K562 (cell line): ENCODE results near the gene FES. TPM values are rescaled to one million over a fixed set of nuclear protein-coding genes. Genes with fewer than 3 reads are reported as not detected.

ENCODE experiments used
- ARID4B ChIP-seq: sonication (generic); formaldehyde crosslinking; IDR thresholded peaks from 2 replicates; pipeline ENCODE4 v1.8.0; 2022; ENCODE audit warnings: mild to moderate bottlenecking, missing genetic modification reagents
- BCL6 ChIP-seq: fragments of 250-450 bp; sonication (Bioruptor Pico); IDR thresholded peaks from 2 replicates; pipeline ENCODE4 v1.4.0; 2020
- CBFA2T2 ChIP-seq: fragments of 450-650 bp; conservative IDR thresholded peaks from 2 replicates; pipeline ENCODE4 v1.6.1; 2017; ENCODE audit warnings: mild to moderate bottlenecking
- ETV6 ChIP-seq, 3 experiments: fragments of 150-350 bp in 1 of 3; sonication (generic) in 1 of 3; formaldehyde crosslinking in 1 of 3; IDR thresholded peaks; 2 replicates each; pipeline versions ENCODE4 v1.6.1 to v1.8.0; 2014 to 2022; ENCODE audit warnings: borderline replicate concordance in 2 of 3, low read depth in 2 of 3, antibody characterized with exemption in 1 of 3, low read length in 1 of 3, mild to moderate bottlenecking in 1 of 3, missing genetic modification reagents in 1 of 3
- FOS ChIP-seq: IDR thresholded peaks from 3 replicates; pipeline ENCODE4 v1.6.1; 2011; ENCODE audit not compliant: insufficient read length; ENCODE audit errors: extremely low read depth
- HEY1 ChIP-seq: fragments of 250-450 bp; sonication (Bioruptor Pico); IDR thresholded peaks from 2 replicates; pipeline ENCODE4 v1.5.0; 2020; ENCODE audit warnings: mild to moderate bottlenecking, moderate library complexity, borderline replicate concordance
- HNRNPH1 ChIP-seq: fragments of 200-400 bp; formaldehyde crosslinking; optimal IDR thresholded peaks from 2 replicates; pipeline ENCODE3; 2017; ENCODE audit warnings: low read depth, mild to moderate bottlenecking, low read length, moderate library complexity
- HOXB6 ChIP-seq: fragments of 250-450 bp; sonication (Bioruptor Pico); IDR thresholded peaks from 2 replicates; pipeline ENCODE4 v1.5.1; 2022; ENCODE audit warnings: mild to moderate bottlenecking, borderline replicate concordance
- JUND ChIP-seq, 2 experiments: IDR thresholded peaks; 2 replicates in 1 of 2; 3 replicates in 1 of 2; pipeline ENCODE4 v1.6.1; 2011; ENCODE audit warnings: borderline replicate concordance in 2 of 2, low read depth in 2 of 2, low read length in 2 of 2, improper control_type of control experiment in 1 of 2, missing biosample characterization in 1 of 2, missing genetic modification characterization in 1 of 2, missing genetic modification reagents in 1 of 2
- MYC ChIP-seq, 2 experiments: fragments of 250-450 bp in 1 of 2; sonication (Bioruptor Pico) in 1 of 2; IDR thresholded peaks; 2 replicates each; pipeline versions ENCODE4 v1.5.1 to v1.6.1; 2012 to 2021; ENCODE audit warnings: low read depth in 2 of 2, borderline replicate concordance in 1 of 2, improper control_type of control experiment in 1 of 2, low read length in 1 of 2, mild to moderate bottlenecking in 1 of 2, moderate library complexity in 1 of 2
- NCOA6 ChIP-seq: fragments of 450-650 bp; IDR thresholded peaks from 2 replicates; pipeline ENCODE4 v1.6.1; 2017; ENCODE audit warnings: mild to moderate bottlenecking
- NR2C1 ChIP-seq, 2 experiments: fragments of 450-650 bp; IDR thresholded peaks; 2 replicates each; pipeline ENCODE4 v1.6.1; 2017; ENCODE audit warnings: mild to moderate bottlenecking in 2 of 2, antibody characterized with exemption in 1 of 2, inconsistent platforms in 1 of 2, missing compliant biosample characterization in 1 of 2, missing genetic modification characterization in 1 of 2
- POLR2G ChIP-seq: fragments of 200-400 bp; formaldehyde crosslinking; IDR thresholded peaks from 2 replicates; pipeline ENCODE4 v1.6.1; 2017; ENCODE audit warnings: low read depth, mild to moderate bottlenecking, antibody characterized with exemption, low read length, moderate library complexity
- RERE ChIP-seq: sonication (generic); formaldehyde crosslinking; IDR thresholded peaks from 2 replicates; pipeline ENCODE4 v1.8.0; 2023; ENCODE audit warnings: missing genetic modification reagents, mild to moderate bottlenecking, borderline replicate concordance
- RFX5 ChIP-seq: IDR thresholded peaks from 2 replicates; pipeline ENCODE4 v1.6.1; 2011; ENCODE audit warnings: low read depth, mild to moderate bottlenecking, improper control_type of control experiment, low read length
- ZFPM2 ChIP-seq: fragments of 250-450 bp; sonication (Bioruptor Pico); IDR thresholded peaks from 2 replicates; pipeline ENCODE4 v1.5.1; 2022; ENCODE audit warnings: mild to moderate bottlenecking
- ZNF23 ChIP-seq: fragments of 250-450 bp; sonication (Bioruptor Pico); IDR thresholded peaks from 2 replicates; pipeline ENCODE4 v1.4.0; 2020; ENCODE audit warnings: mild to moderate bottlenecking
- polyA plus RNA-seq, 8 experiments: library from polyadenylated mRNA; depleted of rRNA in 4 of 8; stranded (reverse) in 5 of 8; unstranded in 3 of 8; fragments of >200 nt; fragmentation: Nextera tagmentation in 2 of 8; fragmentation: Illumina TruSeq in 1 of 8; extraction: Ambion mirVana in 2 of 8; extraction: Trizol in 1 of 8; gene quantifications; 2 replicates each; pipeline versions ENCODE4 v1.2.1 to v1.2.3, GENCODE V29; 2011 to 2014; ENCODE audit warnings: inconsistent platforms in 1 of 8, missing spikeins in 1 of 8
- total RNA-seq, 7 experiments: library from RNA; depleted of rRNA in 6 of 7; stranded (reverse); fragments of >200 nt in 6 of 7; fragmentation: Illumina TruSeq in 2 of 7; extraction: Trizol in 2 of 7; gene quantifications; 2 replicates each; pipeline versions ENCODE4 v1.2.1 to v1.2.3, GENCODE V29; 2011 to 2021; ENCODE audit warnings: low replicate concordance in 1 of 7

Gene FES
- total and polyA plus RNA-seq, 9 of the 15 experiments (the other 6 are each of a cell fraction or from before 2014, with no cell fraction given), result 0.38 to 2.6 (median 0.82) TPM

- TF ChIP-seq JUND (IDR thresholded peaks at IDR 0.05; ENCODE audit: borderline replicate concordance, low read depth, low read length), result peak; percentile 87
- peak; percentile 88; the same call in 1 of the 3 replicates for TF ChIP-seq JUND (tag; IDR thresholded peaks at IDR 0.05; ENCODE audit: borderline replicate concordance, low read depth, low read length)
- no peak for TF ChIP-seq CBFA2T2
- no peak for TF ChIP-seq HOXB6 (CRISPR knock-in tag)
- TF ChIP-seq ETV6 (IDR thresholded peaks at IDR 0.05; ENCODE audit: borderline replicate concordance in 1 of 2, low read depth in 2 of 2, low read length in 1 of 2), result no peak
- TF ChIP-seq ETV6 (CRISPR knock-in tag; IDR thresholded peaks at IDR 0.05; ENCODE audit: borderline replicate concordance), result no peak
- peak; percentile 77 for TF ChIP-seq NR2C1 (IDR thresholded peaks at IDR 0.05)
- TF ChIP-seq NR2C1 (tag; IDR thresholded peaks at IDR 0.05), result peak; percentile 71
- TF ChIP-seq RERE (CRISPR knock-in tag), result no peak
- TF ChIP-seq ZFPM2 (CRISPR knock-in tag), result no peak
- no peak for TF ChIP-seq ZNF23 (CRISPR knock-in tag)
- no peak for TF ChIP-seq NCOA6
- TF ChIP-seq HEY1 (CRISPR knock-in tag), result no peak
- no peak for TF ChIP-seq HNRNPH1
- TF ChIP-seq ARID4B (CRISPR knock-in tag), result peak; percentile 81
- no peak for TF ChIP-seq BCL6 (CRISPR knock-in tag)
- TF ChIP-seq MYC (IDR thresholded peaks at IDR 0.05; ENCODE audit: low read depth, low read length), result peak; percentile 53
- TF ChIP-seq MYC (CRISPR knock-in tag; IDR thresholded peaks at IDR 0.05; ENCODE audit: borderline replicate concordance, low read depth), result no peak
- TF ChIP-seq POLR2G, result peak; percentile 76
- TF ChIP-seq RFX5, result no peak
- no peak for TF ChIP-seq FOS
Observed at GRCh38 chr15:90915808-90916440, 31.6 kb downstream of the FES start (continued).
